GM19324 (cell line): ENCODE results near the gene MELK.
"Not testable (repeated sequence)": the region's sequence is repeated elsewhere in the genome, so short reads cannot be mapped to it uniquely, and the experiment has no call there.

Experiments used
- ATAC-seq: cut with Tn5 transposase; IDR thresholded peaks from one replicate; pipeline ENCODE4 v1.9.1; 2021; ENCODE audit warnings: mild to moderate bottlenecking, moderate library complexity; ENCODE audit not compliant: unreplicated experiment, low FRiP score

Gene MELK

GRCh38 chr9:36572515-36573418 is at the start of gene MELK:
Gene MELK (plus strand): TSS chr9:36572895. CDS start chr9:36581682, 8,787 bp downstream.
- peak; percentile 73 for ATAC-seq

GRCh38 chr9:36530224-36530623 is 42.5 kb upstream of the MELK start:
- ATAC-seq, result no peak

- no peak for ATAC-seq
Observed at GRCh38 chr9:36532353-36532752, 40.3 kb upstream of the MELK start.

- ATAC-seq, result not testable (repeated sequence)
Observed at GRCh38 chr9:36533726-36534125, 39.0 kb upstream of the MELK start.

- ATAC-seq, result no peak
Observed at GRCh38 chr9:36535107-36535506, 37.6 kb upstream of the MELK start.

GRCh38 chr9:36537861-36538260 is 34.8 kb upstream of the MELK start:
- no peak for ATAC-seq

GRCh38 chr9:36542355-36542754 is 30.3 kb upstream of the MELK start:
- no peak for ATAC-seq

GRCh38 chr9:36543916-36544315 is 28.8 kb upstream of the MELK start:
- ATAC-seq, result no peak

GRCh38 chr9:36547598-36547997 is 25.1 kb upstream of the MELK start:
- ATAC-seq, result no peak

GRCh38 chr9:36548454-36548853 is 24.2 kb upstream of the MELK start:
- no peak for ATAC-seq

- no peak for ATAC-seq
Observed at GRCh38 chr9:36550135-36550534, 22.6 kb upstream of the MELK start.

GRCh38 chr9:36550631-36551098 is 22.0 kb upstream of the MELK start:
- ATAC-seq, result not testable (repeated sequence)

- ATAC-seq, result no peak
Observed at GRCh38 chr9:36551129-36551528, 21.6 kb upstream of the MELK start.

GRCh38 chr9:36551910-36552309 is 20.8 kb upstream of the MELK start:
- no peak for ATAC-seq

GRCh38 chr9:36559036-36559695 is 13.5 kb upstream of the MELK start:
- no peak for ATAC-seq

GRCh38 chr9:36560771-36561170 is 11.9 kb upstream of the MELK start:
- ATAC-seq, result no peak

GRCh38 chr9:36562801-36563200 is 9.9 kb upstream of the MELK start:
- ATAC-seq, result not testable (repeated sequence)

GRCh38 chr9:36566813-36567221 is 5.9 kb upstream of the MELK start:
- ATAC-seq, result no peak

GRCh38 chr9:36568681-36569080 is 4.0 kb upstream of the MELK start:
- ATAC-seq, result not testable (repeated sequence)

GRCh38 chr9:36571333-36571732 is 1.4 kb upstream of the MELK start:
- ATAC-seq, result no peak

GRCh38 chr9:36574045-36574444 is 1.4 kb downstream of the MELK start:
- ATAC-seq, result not testable (repeated sequence)
